Colon (tissue), 2 donors: ENCODE measurements around the gene KLHL10.
"Not testable (repeated sequence)": the region's sequence is repeated elsewhere in the genome, so short reads cannot be mapped to it uniquely, and the experiment has no call there.

Experiments
- FAIRE-seq: peaks from 2 replicates; lab custom pipeline; 2012; peaks lifted over from hg19 to GRCh38; lab: Jason Lieb, UNC
- donor health status: control.
- donor health status: control.

KLHL10 gene

GRCh38 chr17:41813152-41813680 lies 24.4 kb upstream of the KLHL10 start:
- no peak for FAIRE-seq

DNA sequence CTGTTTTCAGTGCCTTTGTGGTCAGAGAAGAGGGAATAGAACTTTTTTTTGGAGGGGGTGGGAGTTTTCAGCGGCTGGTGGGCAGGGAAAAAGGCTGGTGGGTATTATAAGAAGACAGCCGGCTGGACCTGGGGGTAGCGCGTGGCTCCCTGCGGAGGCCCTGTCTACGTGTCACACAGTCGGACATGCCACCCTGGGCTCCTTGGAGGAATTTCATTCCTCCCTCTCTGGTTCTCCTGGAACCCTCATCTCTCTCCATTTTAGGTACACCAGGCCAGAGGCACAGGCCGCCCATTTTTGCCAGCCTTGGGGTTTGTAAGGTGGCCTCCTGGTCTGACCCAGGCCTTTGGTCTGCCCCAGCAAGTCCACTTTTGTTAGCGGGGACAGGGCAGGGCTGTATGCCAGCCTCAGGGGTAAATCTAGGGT lies 23.9 kb upstream of the KLHL10 start:
- no peak for FAIRE-seq

GRCh38 chr17:41814195-41814594 lies 23.4 kb upstream of the KLHL10 start:
- FAIRE-seq = no peak

DNA sequence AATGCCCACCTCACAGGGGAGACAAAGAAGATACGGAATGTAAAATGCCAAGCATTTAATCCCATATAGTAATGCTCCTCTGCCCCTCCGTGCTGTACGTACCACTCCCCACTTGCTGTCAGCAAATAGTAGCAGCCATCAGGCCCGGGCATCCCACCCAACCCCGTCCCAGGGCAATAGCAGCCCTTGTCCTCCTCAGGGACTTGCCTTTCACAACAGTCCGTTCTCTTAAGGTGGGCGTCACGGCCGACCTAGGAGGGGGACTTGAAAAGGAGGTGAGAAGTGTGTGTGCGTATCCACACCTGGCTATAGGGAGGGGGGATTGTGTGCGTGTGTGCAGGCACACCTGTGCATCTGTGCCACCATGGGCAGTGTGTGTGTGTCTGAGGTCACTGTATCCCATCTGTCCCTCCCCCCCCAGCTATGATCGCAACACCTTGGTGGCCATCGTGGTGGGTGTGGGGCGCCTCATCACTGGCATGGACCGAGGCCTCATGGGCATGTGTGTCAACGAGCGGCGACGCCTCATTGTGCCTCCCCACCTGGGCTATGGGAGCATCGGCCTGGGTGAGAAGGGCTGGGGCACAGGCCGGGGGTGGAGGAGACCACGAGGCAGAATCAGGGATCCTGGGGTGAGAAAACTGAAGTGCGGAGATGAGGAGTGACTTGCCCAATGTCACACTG lies 20.8 kb upstream of the KLHL10 start:
- FAIRE-seq = no peak

DNA sequence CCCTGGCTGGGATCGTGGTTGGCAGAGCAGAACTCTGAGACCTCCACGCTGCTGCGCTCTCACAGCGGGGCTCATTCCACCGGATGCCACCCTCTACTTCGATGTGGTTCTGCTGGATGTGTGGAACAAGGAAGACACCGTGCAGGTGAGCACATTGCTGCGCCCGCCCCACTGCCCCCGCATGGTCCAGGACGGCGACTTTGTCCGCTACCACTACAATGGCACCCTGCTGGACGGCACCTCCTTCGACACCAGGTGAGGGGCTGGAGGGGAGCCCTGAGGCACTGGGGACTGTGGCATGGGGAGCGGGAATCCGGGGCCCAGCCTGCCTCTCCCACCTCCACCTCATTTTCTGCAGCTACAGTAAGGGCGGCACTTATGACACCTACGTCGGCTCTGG lies 19.6 kb upstream of the KLHL10 start:
- no peak for FAIRE-seq

DNA sequence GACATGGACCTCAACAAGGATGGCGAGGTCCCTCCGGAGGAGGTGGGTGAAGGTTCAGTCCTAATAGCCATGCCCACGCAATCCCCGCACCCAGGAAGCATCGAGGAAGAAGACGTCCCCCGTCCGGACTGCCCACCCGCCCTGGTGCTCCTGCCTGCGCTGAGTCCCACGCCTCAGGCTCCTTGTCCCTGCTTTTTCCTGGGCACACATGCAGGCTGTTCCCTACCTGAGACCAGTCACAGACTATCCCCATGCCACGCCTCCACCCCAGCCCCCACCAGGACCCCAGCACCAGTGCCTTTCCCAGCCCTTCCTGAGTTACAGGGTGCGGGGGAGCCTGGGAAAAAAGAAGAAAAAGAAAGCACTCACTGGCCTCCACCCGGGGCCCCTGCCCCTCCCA lies 15.8 kb upstream of the KLHL10 start:
- no peak for FAIRE-seq

DNA sequence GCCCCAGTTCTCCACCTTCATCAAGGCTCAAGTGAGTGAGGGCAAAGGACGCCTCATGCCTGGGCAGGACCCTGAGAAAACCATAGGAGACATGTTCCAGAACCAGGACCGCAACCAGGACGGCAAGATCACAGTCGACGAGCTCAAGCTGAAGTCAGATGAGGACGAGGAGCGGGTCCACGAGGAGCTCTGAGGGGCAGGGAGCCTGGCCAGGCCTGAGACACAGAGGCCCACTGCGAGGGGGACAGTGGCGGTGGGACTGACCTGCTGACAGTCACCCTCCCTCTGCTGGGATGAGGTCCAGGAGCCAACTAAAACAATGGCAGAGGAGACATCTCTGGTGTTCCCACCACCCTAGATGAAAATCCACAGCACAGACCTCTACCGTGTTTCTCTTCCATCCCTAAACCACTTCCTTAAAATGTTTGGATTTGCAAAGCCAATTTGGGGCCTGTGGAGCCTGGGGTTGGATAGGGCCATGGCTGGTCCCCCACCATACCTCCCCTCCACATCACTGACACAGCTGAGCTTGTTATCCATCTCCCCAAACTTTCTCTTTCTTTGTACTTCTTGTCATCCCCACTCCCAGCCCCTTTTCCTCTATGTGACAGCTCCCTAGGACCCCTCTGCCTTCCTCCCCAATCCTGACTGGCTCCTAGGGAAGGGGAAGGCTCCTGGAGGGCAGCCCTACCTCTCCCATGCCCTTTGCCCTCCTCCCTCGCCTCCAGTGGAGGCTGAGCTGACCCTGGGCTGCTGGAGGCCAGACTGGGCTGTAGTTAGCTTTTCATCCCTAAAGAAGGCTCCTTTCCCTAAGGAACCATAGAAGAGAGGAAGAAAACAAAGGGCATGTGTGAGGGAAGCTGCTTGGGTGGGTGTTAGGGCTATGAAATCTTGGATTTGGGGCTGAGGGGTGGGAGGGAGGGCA lies 15.1 kb upstream of the KLHL10 start:
- no peak for FAIRE-seq

DNA sequence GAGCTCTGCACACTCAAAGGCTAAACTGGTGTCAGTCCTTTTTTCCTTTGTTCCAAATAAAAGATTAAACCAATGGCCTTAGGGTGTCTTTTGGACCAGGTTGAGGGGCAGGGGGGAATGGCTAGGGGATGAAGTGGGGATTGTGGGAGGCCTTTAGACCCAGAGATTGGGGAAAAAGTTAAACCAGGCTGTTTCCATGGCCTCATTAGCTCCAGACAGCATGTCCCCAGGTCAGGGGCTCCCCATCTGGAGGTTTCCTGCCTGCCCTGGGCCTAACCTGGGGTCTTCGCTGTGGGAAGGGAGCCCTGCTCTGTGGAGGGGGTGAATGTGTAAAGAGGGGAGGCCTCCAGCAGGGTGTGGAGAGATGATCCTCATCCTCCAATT lies 14.5 kb upstream of the KLHL10 start:
- no peak for FAIRE-seq

DNA sequence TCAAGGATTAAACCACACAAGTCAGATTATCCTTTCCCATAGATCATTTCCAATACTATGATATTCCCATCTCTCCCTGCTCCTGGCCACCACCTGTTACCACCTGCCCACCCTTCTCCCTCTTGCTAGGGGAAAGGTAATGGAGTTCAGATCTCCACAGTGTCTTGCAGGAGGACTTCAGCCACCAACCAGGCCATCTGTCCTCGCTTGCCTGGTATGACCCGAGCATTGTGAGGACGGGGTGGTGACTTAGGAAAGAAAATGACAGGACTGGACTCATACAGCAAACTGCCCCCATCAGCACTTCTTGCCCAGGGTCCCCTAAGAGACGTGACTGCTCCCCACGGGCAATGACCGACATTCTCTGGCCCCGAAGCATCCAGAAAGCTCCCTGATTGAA lies 14.0 kb upstream of the KLHL10 start:
- no peak for FAIRE-seq

DNA sequence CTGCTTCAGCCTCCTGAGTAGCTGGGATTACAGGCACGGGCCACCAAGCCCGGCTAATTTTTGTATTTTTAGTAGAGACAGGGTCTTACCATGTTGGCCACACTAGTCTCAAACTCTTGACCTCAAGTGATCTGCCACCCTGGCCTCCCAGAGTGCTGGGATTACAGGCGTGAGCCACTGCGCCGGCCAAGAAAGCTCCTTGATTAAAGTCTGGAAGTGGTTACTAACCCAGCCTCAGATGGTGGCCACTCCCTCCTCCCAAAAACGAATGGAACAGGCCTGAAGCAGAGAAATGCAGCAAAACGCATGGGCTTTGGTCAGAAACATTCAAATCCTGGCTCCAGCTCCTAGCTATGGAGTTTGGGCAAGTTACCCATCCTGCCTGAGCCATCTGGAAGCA lies 13.5 kb upstream of the KLHL10 start:
- FAIRE-seq = no peak

DNA sequence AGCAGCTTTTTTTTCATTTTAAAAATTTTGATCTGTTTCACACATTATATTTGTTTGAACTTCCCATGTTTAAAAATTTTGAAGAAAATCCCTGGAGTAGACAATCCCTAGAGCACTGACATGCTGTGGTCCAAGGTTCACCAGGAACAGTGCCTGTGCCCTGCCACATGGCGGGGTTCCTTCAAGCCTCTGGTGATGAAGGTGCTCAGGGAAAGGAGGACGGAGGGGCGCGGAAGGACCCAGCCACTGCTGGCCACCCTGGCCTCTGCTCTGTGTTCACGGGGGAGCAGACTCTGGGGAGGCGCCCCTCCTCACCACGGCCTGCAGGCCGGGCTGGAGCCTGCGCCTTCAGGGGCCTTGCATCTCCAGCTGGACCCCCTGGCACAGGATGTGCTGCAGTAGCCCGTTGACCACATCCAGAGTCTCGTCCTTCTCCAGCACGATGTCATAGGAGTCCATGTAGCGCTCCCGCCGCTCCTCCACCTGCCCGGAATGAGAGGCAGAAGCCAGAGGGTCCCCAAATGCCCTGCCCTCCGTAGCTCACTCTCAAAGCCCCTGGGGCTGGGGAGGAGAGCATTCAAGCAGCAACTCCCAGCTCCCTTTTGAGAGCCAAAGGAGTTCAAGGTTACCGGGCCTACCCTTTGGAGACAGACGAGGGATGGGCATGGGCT lies 12.3 kb upstream of the KLHL10 start:
- FAIRE-seq = no peak

DNA sequence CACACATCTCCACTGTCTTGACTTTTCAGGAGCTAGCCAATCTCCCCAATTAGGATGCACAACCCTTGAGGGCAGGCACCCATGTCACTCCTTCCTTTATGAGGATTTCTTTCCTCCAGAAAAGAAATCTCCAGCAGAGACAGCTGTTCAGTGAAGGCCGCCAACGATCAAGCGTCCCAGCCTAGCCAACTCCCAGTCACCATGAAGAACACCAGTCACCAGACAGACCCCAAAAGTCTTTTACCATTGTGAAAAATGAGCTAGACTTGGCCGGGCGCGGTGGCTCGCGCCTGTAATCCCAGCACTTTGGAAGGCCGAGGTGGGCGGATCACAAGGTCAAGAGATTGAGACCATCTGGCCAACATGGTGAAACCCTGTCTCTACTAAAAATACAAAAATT lies 7.7 kb upstream of the KLHL10 start:
- FAIRE-seq = not testable (repeated sequence)

DNA sequence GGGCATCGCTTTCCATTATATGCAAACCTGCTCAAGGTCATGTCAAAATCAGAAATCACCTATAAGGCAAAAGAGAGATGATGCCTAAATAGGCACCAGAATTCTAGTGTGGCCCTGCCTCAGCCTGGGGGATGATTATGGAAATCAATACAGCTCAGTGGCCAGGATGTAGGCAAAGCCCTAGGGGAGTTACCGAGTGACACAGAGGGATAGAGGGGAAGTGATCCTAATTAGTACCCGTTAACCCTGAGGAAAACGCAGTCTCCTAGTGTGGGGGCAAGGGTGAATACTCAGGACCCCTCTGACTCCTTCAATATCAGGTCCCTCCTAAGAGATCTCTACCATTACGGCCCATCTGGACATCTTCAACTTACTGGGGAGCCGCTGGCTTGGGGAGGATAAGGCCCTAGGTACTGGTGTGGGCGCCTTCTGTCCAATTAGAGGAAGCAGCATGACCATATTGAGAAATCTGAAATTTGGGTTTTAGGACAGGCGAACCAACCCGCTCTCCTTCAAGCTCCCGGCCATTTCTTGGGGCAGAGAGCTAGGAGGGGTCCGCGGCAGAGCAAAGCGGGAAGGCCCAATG lies 2.3 kb upstream of the KLHL10 start:
- no peak for FAIRE-seq

DNA sequence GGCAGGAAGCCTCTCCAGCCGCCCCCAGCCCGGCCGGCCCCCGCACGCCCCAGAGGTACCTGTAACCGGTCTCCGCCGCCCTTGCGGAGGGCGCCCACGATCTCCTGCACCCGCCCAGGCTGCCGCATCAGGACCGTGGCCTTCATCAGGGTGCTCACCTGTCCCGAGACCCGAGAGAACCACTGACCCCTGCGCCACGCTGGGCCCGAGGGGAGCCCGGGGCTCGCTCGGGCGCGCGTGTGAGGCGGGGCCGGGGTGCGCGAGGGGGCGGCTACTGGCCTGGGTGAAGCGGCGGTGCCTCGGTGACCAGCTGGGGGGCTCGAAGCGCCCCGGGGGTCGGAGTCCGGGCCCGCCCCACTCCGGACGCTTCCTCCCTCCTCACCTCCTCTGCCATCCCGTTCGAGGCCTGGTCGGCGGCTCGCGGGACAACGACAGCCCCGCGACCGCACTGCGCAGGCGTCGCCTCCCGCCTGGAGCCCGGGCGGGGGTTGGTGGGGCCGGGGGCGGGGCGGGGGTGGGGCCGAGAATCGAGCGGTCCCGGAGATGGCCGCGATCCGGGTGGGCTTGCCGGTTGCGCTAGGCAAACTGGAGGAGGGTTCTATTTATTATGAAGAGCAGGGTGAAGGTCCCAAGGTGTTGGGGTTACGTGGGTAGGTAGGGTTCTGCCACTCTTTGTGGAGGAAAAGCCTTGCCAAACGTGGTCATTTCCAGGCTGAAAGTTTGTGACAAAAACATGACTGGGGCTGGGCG lies 1.6 kb upstream of the KLHL10 start, which contains the start of gene NT5C3B:
NT5C3B (minus strand) TSS at position 433 of the 750 bp plus-strand sequence; CDS start at position 394, 39 bp downstream.
- FAIRE-seq = no peak

GRCh38 chr17:41836550-41837196 lies 952 bp upstream of the KLHL10 start:
- FAIRE-seq = no peak

DNA sequence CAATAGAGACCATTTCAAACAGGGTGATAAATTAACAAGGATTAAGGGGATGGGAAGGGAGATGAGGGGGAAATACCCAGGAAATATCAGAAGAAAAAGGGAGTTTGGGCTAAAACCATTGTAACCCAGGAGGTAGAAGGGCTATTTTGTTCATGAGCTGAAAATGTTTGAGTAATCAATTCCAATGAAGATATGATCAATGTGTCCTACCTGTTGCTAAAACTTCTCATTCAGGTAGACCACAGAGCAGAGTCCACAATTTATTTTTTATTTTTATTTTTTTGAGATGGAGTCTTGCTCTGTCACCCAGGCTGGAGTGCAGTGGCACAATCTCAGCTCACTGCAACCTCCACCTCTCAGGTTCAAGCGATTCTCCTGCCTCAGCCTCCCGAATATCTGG lies 1.8 kb downstream of the KLHL10 start:
- not testable (repeated sequence) for FAIRE-seq

DNA sequence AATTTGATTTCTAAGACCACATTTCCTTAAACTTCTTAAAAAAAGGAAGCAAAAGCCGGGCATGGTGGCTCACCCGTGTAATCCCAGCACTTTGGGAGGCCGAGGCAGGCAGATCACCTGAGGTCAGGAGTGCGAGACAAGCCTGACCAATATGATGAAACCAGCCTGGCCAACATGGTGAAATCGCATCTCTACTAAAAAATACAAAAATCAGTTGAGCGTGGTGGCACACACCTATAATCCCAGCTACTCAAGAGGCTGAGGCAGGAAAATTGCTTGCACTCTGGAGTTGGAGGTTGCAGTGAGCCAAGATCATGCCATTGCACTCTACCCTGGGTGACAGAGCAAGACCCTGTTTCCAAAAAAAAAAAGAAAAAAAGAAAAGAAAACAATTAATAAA lies 3.2 kb downstream of the KLHL10 start:
- not testable (repeated sequence) for FAIRE-seq

DNA sequence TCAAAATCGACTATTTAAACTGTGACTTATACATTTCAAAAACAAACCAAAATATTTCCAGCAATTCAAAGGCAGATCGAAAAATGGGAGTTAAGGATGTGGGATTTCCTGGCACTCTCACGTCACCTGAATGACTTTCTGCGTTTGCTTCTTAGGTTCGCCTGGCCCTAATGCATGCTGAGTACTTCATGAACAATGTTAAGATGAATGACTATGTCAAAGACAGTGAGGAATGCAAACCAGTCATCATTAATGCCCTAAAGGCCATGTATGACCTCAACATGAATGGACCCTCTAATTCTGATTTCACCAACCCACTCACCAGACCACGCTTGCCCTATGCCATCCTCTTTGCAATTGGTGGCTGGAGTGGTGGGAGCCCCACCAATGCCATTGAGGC lies 7.3 kb downstream of the KLHL10 start:
- no peak for FAIRE-seq

GRCh38 chr17:41848788-41849187 lies 11.2 kb downstream of the KLHL10 start:
- no peak for FAIRE-seq

- FAIRE-seq = no peak
Observed at GRCh38 chr17:41849251-41849990, 11.8 kb downstream of the KLHL10 start.
